GM18870 (cell line): ENCODE data around the gene LRRC8E.
A peak's percentile ranks its signal among the peaks of the same experiment; 100 is the strongest.

Experiments used
- ATAC-seq: cut with Tn5 transposase; IDR thresholded peaks from one replicate; pipeline ENCODE4 v1.9.1; 2021; ENCODE audit warnings: moderate library complexity; ENCODE audit not compliant: unreplicated experiment

The LRRC8E gene

GRCh38 chr19:7867092-7867844, 21.0 kb upstream of the LRRC8E start:
- no peak for ATAC-seq

- ATAC-seq = no peak
These were observed 20.0 kb upstream of the LRRC8E start for GRCh38 chr19:7868326-7868670.

- peak; percentile 33 for ATAC-seq
These were observed 19.4 kb upstream of the LRRC8E start for GRCh38 chr19:7868671-7869452.

GRCh38 chr19:7869453-7869909, 18.8 kb upstream of the LRRC8E start:
- ATAC-seq = peak; percentile 45

GRCh38 chr19:7869910-7870511, 18.3 kb upstream of the LRRC8E start:
- no peak for ATAC-seq

- ATAC-seq = no peak
These were observed 17.5 kb upstream of the LRRC8E start for GRCh38 chr19:7870571-7871436.

GRCh38 chr19:7871437-7872305, 16.6 kb upstream of the LRRC8E start:
- no peak for ATAC-seq

- ATAC-seq = no peak
These were observed 15.8 kb upstream of the LRRC8E start for GRCh38 chr19:7872306-7873204.

- ATAC-seq = no peak
These were observed 14.8 kb upstream of the LRRC8E start for GRCh38 chr19:7873304-7874075.

- ATAC-seq = no peak
These were observed 14.0 kb upstream of the LRRC8E start, which contains the start of gene PRR36 for GRCh38 chr19:7874076-7874896. Gene PRR36 (minus strand): TSS chr19:7874390. CDS start chr19:7873689, 701 bp downstream.

- no peak for ATAC-seq
These were observed 13.4 kb upstream of the LRRC8E start for GRCh38 chr19:7874897-7875273.

- ATAC-seq = no peak
These were observed 11.0 kb upstream of the LRRC8E start for GRCh38 chr19:7877249-7877836.

- no peak for ATAC-seq
These were observed 9.1 kb upstream of the LRRC8E start for GRCh38 chr19:7879111-7879807.

- ATAC-seq = no peak
These were observed 8.5 kb upstream of the LRRC8E start for GRCh38 chr19:7879836-7880235.

GRCh38 chr19:7881910-7882309, 6.4 kb upstream of the LRRC8E start:
- ATAC-seq = no peak

- no peak for ATAC-seq
These were observed 5.2 kb upstream of the LRRC8E start for GRCh38 chr19:7883105-7883504.
